ENCODE measurements around the gene GOLGA8T. TPM values are rescaled to one million over a fixed set of nuclear protein-coding genes. Genes with fewer than 3 reads are reported as not detected.
A peak's percentile ranks its signal among the peaks of the same experiment; 100 is the strongest.
"Not testable (repeated sequence)": the region's sequence is repeated elsewhere in the genome, so short reads cannot be mapped to it uniquely, and the experiment has no call there.

GOLGA8T gene
- total RNA-seq, 1 donor from 2014 or later = 0.47 TPM

DNA sequence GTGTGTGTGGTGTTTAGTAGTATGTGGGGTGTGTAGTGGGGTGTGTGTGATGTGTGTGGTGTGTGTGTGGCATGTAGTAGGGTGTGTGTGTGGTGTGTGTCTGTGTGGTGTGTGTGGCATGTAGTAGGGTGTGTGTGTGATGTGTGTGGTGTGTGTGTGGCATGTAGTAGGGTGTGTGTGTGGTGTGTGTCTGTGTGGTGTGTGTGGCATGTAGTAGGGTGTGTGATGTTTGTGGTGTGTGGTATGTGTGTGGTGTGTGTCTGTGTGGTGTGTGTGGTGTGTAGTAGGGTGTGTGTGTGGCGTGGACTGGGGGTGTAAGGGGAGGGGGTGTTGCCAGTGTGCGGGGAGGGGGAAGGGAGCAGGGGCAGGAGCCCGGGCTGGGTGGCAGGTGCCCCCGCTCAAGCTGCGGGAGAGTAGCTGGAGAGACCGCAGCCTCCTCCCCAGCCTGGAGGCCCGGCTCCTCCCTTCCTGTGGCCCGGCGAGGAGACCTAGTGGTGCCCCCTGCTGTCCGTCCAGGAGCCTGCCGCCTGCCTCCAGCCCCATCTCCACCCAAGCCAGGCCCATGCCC, 38.3 kb downstream of the GOLGA8T start:
- peak; percentile 35 for DNase-seq
- peak; percentile 32 for TF ChIP-seq CTCF (IDR thresholded peaks at IDR 0.05; ENCODE audit: borderline replicate concordance)
- H3K36me3 ChIP-seq; H3K4me1 ChIP-seq; intact Hi-C loops (cut with micrococcal nuclease); H3K27ac ChIP-seq (replicated peaks); H3K9me3 ChIP-seq (replicated peaks); H3K27me3 ChIP-seq (ENCODE audit: low read depth); H3K4me3 ChIP-seq: not testable (repeated sequence)

DNA sequence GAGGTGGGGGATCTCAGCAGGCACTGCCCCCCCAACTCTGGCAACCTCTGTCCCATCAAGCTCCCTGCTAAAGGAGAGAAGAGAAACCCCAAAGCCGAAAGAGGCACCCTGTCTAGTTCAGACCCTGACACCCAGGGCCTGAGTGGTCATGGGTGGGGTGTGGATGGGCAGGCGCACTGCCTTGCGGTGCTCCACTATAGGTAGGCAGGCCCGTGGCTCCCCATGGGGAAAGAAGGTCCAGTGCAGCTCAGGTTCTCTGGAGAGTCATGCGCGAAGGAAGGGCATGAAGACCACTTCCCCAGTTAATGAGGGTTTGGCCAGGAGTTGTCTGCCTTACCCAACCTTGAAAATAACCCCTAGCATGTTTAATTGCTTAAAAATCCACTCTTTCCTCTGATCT, 40.4 kb downstream of the GOLGA8T start:
- H3K9me3 ChIP-seq (replicated peaks); H3K27ac ChIP-seq (replicated peaks); DNase-seq; H3K4me3 ChIP-seq; H3K27me3 ChIP-seq (ENCODE audit: low read depth); intact Hi-C loops (cut with micrococcal nuclease); H3K36me3 ChIP-seq; H3K4me1 ChIP-seq: not testable (repeated sequence)

GRCh38 chr15:30176613-30177012, 41.8 kb downstream of the GOLGA8T start:
- DNase-seq; H3K4me3 ChIP-seq; H3K27me3 ChIP-seq (ENCODE audit: low read depth); intact Hi-C loops (cut with micrococcal nuclease); H3K36me3 ChIP-seq; H3K27ac ChIP-seq (replicated peaks); H3K9me3 ChIP-seq (replicated peaks); H3K4me1 ChIP-seq: not testable (repeated sequence)

- H3K4me1 ChIP-seq; intact Hi-C loops (cut with micrococcal nuclease): not testable (repeated sequence)
These were observed 45.0 kb downstream of the GOLGA8T start for GRCh38 chr15:30179814-30180213.

DNA sequence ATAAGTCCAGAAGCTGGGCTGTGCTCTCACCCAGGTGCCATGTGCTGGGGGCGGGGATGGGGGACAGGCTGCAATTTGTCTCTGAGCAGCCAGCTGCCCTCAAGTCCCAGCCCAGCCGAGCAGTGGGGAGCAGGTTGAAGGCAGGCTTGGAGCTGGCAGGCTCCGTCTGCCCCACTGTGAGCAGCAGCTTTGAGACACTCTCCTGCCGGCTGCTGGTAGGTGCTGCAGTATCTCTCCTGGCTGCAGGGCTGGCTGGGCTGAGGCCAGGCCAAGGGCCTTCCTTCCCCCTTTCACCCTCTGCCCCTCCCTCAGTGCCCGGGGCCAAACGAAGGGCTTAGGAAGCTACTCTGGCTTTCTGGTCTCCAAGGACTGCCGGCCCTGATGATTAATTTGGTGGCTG, 50.6 kb downstream of the GOLGA8T start:
- H3K4me3 ChIP-seq; H3K27ac ChIP-seq (replicated peaks); H3K27me3 ChIP-seq (ENCODE audit: low read depth); H3K36me3 ChIP-seq; intact Hi-C loops (cut with micrococcal nuclease); H3K9me3 ChIP-seq (replicated peaks); DNase-seq; H3K4me1 ChIP-seq: not testable (repeated sequence)

More at GRCh38 chr15:30179814-30180213, 45.0 kb downstream of the GOLGA8T start:
- H3K27me3 ChIP-seq (ENCODE audit: low read depth); H3K27ac ChIP-seq (replicated peaks); H3K4me3 ChIP-seq; H3K9me3 ChIP-seq (replicated peaks); H3K36me3 ChIP-seq; DNase-seq: not testable (repeated sequence)

GRCh38 chr15:30187429-30187828, 52.6 kb downstream of the GOLGA8T start:
- H3K4me1 ChIP-seq; intact Hi-C loops (cut with micrococcal nuclease); H3K4me3 ChIP-seq; H3K27me3 ChIP-seq (ENCODE audit: low read depth); H3K36me3 ChIP-seq; DNase-seq; H3K9me3 ChIP-seq (replicated peaks); H3K27ac ChIP-seq (replicated peaks): not testable (repeated sequence)

DNA sequence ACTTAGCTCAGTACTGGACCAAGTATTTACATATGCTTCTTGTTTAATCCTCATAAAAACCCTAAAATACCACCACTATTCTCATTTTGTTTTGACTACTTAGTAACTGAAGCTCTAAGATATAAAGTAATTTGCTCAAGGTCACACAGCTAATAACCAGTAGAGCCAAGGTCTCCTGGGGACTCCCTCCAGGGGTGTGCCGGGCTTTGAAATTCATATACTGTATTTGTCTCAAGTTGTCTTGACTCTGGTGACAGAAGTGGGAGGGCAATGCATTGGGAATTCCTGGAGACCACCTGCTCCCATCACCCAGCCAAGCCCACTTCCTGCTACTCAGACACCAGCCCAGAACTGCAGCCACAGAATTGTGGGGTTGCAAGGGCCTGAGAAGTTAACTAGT, 54.9 kb downstream of the GOLGA8T start:
- DNase-seq; H3K27me3 ChIP-seq (ENCODE audit: low read depth); intact Hi-C loops (cut with micrococcal nuclease): not testable (repeated sequence)

DNA sequence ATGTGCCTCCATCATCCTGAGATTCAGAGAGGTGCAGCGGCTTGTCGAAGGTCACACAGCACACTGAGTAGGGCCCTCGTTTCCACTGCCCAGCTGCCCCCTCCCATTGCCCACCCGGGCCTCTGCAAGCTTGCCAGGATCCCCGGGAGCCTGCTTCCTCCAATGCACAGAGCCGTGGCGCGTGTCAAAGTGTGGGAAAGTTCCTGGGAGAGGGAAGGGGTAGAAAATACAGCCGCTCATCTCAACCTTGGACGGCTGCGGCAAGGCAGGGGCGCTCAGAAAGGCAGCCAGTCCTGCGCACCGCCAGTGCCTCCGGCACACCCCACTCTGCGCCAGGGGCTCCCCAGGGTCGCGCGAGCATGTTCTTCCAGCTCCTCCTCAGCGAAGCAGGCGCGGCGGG, 56.3 kb downstream of the GOLGA8T start:
- H3K4me1 ChIP-seq; intact Hi-C loops (cut with micrococcal nuclease); H3K4me3 ChIP-seq; H3K27ac ChIP-seq (replicated peaks); H3K36me3 ChIP-seq; DNase-seq; H3K9me3 ChIP-seq (replicated peaks): not testable (repeated sequence)
- H3K27me3 ChIP-seq (ENCODE audit: low read depth) = peaks cover 12% of the 10 kb centered on the region

More for the DNA sequence above, 54.9 kb downstream of the GOLGA8T start:
- not testable (repeated sequence) for H3K4me1 ChIP-seq; H3K4me3 ChIP-seq; H3K36me3 ChIP-seq; H3K27ac ChIP-seq (replicated peaks); H3K9me3 ChIP-seq (replicated peaks)

DNA sequence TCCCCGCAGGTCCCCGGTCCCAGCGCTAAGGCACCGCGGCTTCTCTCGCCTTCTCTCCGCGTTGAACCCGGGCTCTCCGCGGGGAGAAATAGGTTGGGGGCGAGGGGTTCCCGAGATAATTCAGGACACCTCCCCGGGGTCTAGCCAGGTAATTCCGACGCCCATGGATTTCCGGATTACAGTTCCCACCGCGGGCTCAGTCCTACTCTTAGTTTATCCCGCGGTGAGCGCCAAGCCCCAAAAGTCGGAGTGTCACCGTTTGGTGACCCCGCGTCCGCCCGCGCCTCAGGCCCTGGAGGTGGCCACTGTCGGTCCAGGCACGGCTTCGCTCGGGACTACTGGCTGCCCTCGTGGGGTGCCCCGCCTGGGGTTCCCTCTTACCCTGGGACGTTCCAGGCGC, 56.8 kb downstream of the GOLGA8T start:
- H3K27me3 ChIP-seq (ENCODE audit: low read depth) = peaks cover 13% of the 10 kb centered on the region
- intact Hi-C loops (cut with micrococcal nuclease); H3K27ac ChIP-seq (replicated peaks); DNase-seq; H3K4me1 ChIP-seq; H3K9me3 ChIP-seq (replicated peaks); H3K36me3 ChIP-seq: not testable (repeated sequence)
- peak overlapping the region; percentile 21 for H3K4me3 ChIP-seq

DNA sequence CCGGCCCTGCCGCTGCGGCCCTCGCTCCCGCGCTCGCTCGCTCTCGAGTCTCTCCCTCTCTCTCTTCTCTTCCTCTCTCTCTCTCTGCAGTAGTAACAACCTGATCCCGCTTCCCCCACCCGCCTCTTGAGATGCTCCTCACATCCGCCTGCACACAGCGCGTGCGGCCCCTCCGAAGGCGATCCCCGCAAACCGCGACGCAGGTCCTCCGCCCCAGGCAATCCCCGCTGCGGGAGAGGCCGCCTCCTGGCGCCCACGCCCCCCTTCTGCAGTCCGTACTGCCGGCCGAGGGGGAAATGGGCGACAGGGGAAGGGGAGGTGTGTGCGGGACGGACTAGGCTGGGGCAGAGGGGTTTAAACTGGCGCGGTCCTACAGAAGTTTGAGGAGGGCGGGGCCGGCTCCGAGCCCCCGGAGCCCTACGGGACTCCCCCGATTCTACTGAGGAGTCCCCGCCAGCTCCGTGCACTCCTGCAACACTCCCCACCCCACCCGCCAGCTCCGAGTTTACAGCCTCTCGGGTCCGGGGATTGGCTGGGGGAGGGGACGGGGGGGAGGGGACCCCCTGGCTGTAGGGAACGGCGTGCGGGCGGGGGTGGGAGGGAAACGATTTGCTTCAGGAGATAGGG, 57.4 kb downstream of the GOLGA8T start:
- H3K27me3 ChIP-seq (ENCODE audit: low read depth) = peaks cover 15% of the 10 kb centered on the region
- H3K36me3 ChIP-seq; DNase-seq; H3K9me3 ChIP-seq (replicated peaks); intact Hi-C loops (cut with micrococcal nuclease); H3K4me1 ChIP-seq; H3K27ac ChIP-seq (replicated peaks): not testable (repeated sequence)
- H3K4me3 ChIP-seq = peak overlapping the region; percentile 21

GRCh38 chr15:30192892-30193291, 58.0 kb downstream of the GOLGA8T start:
- H3K36me3 ChIP-seq; H3K4me1 ChIP-seq; H3K4me3 ChIP-seq; DNase-seq; H3K9me3 ChIP-seq (replicated peaks); H3K27ac ChIP-seq (replicated peaks); intact Hi-C loops (cut with micrococcal nuclease): not testable (repeated sequence)
- peaks cover 15% of the 10 kb centered on the region for H3K27me3 ChIP-seq (ENCODE audit: low read depth)

All from left ventricle myocardium inferior (tissue), 1 donor.